ENCODE results near the gene WDR89.
"Not testable (repeated sequence)": the region's sequence is repeated elsewhere in the genome, so short reads cannot be mapped to it uniquely, and the experiment has no call there.

The WDR89 gene

DNA sequence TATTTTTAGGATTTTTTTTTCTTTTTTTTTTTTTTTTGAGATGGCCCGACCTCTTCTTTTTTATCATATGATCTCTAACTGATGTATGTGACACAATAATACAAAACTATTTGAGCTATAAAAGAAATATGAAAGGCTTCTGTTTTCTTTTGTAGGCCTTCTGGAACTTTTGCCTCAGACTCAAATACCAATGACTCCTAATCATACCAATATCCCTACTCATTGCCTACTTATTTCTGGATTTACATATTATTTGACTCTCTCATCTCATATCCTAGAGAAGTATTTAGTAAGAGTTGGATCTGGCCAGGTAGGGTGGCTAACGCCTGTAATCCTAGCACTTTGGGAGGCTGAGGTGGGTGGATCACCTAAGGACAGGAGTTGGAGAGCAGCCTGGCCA lies 12.7 kb upstream of the WDR89 start:
- no peak for DNase-seq (ENCODE audit: low read depth in 3 of 3, low spot score in 1 of 3)

DNA sequence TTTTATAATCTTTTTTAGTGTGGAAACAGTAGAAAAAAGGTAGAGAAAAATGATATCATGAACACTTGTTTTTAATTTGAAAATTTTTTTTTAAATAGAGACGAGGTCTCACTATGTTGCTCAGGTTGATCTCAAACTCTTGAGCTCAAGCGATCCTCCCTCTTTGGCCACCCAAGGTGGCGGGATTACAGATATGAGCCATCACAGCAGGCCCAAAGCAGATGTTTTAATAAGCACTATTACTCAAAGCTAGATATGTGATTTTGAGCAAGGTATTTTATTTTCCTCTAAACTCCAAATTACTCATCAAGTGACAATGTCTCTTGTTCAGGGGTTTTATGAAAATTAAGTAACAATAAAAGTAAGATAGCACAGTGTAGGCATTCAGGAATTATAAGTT lies 10.7 kb upstream of the WDR89 start:
- no peak for DNase-seq (ENCODE audit: low read depth in 3 of 3, low spot score in 1 of 3)

DNA sequence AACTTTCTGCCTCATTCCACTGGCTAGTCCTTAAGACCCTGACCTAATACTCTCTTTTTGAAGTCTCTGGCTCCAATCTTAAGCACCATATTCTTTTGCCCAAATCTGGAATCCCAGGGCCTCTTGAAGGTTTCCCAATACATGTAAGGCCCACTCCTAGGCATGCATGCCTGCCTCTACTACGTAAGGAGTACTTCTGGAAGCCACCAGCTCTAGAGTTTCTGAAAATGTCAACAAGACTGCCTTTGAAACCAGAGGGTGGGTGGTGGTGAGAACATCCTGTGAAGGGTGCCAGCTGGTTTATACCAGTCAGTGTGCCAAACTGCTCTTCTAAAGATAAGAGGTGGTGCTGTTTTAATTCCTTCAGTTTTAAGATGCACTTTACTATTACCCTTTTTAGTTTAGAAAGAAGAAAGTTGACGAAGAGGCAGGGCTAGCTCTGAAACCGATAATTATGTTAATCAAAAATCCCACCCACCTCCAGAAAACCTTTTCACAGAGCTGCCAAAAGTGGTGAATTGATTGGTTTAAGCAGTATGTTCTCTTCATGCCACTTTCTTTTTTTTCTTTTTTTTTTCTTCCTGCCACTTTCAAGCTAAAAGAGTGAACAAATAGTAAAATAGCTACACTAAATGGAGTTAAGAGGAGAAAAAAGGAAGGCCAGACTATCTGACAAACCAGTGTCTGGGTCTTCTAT lies 8.7 kb upstream of the WDR89 start:
- DNase-seq (ENCODE audit: low read depth in 3 of 3, low spot score in 1 of 3): peak in 2 of 3 donors; percentile 8 to 19

DNA sequence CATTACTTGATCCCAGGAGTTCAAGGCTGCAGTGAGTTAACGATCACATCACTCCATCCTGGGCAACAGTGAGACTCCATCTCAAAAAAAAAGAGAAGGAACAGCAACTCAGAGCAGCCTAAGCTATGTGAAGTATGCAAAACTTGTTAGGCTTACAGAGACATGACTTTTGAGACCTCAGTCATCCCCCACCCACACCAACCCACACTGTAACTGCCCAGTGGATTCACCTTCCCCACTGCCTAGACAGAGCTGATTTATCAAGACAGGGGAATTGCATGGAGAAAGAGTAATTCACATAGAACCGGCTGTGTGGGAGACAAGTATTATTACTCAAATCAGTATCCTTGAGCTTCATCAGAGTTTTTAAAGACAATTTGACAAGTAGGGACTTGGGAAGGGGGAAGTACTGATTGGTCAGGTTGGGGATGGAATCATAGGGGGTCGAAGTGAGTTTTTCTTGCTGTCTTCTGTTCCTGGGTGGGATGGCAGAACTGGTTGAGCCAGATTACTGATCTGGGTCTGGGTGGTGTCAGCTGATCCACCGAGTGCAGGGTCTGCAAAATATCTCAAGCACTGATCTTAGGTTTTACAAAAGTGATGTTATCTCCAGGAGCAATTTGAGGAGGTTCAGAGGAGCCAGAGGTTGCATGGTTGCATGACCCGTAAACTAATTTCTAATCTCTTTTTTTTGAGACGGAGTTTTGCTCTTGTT lies 6.2 kb upstream of the WDR89 start:
- no peak for DNase-seq (ENCODE audit: low read depth in 3 of 3, low spot score in 1 of 3)

DNA sequence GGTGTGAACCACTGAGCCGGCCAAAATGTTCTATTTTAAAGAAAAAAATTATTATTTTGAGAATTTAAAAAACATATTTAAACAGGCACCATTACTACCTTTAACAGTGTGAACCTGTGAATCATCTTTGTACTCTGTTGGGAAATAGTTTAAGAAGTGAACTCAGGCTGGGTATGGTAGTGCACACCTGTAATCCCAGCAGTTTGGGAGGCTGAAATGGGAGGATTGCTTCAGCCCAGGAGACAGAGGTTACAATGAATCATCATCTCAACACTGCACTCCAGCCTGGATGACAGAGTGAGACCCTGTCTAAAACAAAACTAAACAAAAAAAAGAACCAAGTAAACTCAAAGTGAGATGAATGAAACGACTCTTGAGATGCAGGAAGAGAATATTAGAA lies 3.1 kb upstream of the WDR89 start:
- DNase-seq (ENCODE audit: low read depth in 3 of 3, low spot score in 1 of 3): no peak

DNA sequence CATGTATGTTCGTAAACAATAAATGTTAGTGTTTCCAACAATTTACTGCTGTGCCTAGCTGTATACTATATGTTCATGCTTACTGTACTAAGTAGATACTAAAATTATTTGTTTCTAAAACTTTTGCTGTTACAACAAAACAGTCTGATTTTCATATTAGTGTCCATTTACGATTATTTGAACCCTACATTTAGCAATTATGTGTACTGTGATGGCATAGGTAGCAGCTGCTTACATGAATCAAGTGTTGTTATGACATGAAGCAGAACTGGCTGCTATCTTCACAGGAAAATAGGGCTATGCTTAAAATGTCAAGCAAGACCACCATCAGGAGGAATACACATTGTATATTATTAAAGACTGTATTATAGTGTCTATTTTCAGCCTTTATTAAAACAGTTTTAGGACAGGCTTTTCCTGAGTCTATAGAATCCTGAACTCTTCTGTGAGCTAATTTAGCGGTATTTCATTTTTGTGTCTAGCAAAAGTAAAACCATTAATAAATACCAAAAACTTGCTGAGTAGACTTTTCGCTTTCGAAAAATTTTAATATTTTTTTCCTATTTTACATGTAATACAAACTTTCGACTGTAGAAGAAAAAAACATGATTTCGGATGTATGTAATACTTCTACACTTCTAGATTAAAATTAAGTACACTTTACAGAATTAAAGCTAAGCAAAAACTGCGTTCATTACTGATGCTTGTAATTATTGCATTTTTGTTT lies 1.1 kb upstream of the WDR89 start:
- no peak for DNase-seq (ENCODE audit: low read depth in 3 of 3, low spot score in 1 of 3)

DNA sequence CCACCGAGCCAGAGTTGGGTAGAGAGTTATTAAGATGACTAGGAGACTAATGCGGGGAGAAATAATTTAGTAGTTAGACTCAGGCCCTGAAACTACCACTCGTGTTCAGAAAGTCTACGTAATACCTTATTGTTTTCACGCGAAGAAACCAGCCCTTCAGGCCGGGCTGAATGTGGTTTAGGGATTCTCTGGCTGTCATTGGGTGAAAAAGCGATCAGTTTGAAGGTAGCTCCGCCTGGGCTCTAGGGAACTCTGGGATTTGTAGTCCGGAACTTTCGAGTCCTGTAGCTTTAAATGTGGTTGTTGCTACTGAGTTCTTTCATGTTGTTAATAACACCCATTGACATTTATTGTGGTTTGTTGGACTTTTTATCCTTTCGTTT lies 549 bp upstream of the WDR89 start:
- peak; percentile 43 to 61 (median 57) for DNase-seq (ENCODE audit: low read depth in 3 of 3, low spot score in 1 of 3)

DNA sequence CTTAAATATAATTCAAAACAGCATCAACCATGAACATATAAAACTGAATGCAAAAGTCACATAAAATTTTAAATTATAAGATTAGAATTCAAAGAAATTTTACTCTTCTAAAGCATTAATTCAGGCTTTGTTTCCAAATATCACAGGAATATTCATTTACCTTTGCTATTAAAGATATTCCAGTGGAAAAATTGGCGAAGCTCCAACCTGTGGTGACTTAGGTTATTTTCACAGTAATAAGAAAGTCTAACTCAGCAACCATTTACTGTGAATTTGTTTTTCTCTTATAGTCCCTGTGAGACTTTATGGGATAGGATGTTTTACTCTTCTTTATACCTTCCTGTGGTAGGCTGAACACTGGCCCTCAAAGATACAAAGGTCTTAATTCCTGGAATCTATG lies 3.2 kb downstream of the WDR89 start:
- DNase-seq (ENCODE audit: low read depth in 3 of 3, low spot score in 1 of 3): no peak

DNA sequence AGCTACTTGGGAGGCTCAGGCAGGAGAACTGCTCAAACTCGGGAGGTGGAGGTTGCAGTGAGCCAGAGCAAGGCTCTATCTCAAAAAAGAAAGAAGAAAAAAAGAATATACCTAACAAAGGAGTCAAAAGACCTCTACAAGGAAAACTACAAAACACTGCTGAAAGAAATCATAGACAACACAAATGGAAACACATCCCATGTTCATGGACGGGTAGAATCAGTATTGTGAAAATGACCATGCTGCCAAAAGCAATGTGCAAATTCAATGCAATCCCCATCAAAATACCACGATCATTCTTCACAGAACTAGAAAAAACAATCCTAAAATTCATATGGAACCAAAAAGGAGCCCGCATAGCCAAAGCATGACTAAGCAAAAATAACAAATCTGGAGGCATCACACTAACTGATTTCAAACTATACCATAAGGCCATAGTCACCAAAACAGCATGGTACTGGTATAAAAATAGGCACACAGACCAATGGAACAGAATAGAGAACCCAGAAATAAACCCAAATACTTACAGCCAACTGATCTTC lies 5.5 kb downstream of the WDR89 start:
- not testable (repeated sequence) for DNase-seq (ENCODE audit: low read depth in 3 of 3, low spot score in 1 of 3)

DNA sequence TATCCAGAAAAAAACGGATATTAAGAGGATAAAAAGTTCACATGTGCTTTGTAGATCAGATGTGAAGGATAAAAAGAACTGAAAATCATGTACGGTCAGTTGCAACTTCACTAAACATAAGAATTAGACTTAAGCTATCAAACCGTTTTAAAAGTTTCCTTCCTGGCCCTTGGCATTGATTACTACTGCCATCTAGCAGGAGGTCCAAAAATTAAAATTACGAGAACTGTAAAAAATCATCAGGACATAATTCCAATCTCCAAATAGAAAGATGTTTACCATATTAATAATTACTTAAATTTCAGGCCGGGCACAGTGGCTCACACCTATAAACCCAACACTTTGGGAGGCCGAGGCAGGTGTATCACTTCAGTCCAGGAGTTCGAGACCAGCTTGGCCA lies 7.9 kb downstream of the WDR89 start:
- no peak for DNase-seq (ENCODE audit: low read depth in 3 of 3, low spot score in 1 of 3)

DNA sequence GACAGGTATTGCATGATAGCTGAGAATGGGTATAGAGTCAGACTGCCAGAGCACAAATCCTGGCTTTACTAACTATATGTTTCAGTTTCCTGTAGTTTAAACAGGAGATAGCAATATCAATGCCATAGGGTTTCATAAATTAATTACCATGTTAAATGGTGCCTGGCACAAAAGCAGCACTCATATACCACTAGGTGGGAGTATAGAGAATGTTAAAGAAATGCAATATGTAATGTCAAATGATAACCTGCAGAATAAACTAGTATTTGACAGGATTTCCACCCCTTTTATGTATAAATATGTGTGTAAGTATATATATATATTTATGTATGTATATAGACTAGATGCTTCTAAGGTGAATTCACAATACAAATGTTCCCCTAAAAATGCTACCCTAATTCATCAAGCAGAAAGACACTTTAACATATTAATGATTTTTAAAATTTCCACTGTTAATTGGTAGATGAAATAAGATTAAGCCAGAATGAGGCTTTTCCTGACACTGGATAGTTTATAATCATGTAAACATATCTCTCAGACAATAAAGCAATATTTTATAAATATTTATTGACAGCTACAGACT lies 8.6 kb downstream of the WDR89 start:
- DNase-seq (ENCODE audit: low read depth in 3 of 3, low spot score in 1 of 3): no peak

DNA sequence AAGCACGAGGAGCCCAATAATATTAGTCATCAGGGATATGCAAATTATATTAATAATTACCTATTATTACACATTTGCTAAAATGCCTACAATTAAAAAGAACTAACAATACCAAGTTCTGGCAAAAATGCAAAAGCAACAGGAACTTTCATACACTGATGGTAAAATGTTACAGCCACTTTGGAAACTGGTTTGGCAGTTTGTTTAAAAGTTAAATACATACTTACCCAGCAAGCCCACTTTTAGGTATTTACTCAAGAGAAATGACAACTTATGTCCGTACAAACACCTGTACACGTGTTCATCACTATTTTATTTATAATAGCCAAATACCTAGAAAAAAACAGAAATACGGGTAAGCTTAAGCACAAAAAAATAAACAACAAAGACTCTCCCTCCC lies 17.0 kb downstream of the WDR89 start:
- no peak for DNase-seq (ENCODE audit: low read depth in 3 of 3, low spot score in 1 of 3)

DNA sequence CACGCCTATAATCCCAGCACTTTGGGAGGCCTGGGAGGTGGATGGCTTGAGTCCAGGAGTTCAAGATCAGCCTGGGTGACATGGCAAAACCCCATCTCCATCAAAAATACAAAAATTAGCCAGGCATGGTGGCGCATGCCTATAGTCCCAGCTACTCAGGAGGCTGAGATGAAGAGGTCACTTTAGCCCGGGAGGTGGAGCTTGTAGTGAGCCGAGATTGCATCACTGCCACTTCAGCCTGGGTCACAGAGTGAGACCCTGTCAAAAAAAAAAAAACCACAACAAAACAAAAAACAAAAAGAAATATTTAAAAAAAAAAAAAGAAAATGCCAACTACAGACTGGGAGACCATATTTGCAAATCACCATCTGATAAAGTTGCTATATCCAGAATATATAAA lies 17.5 kb downstream of the WDR89 start:
- DNase-seq (ENCODE audit: low read depth in 3 of 3, low spot score in 1 of 3): no peak

DNA sequence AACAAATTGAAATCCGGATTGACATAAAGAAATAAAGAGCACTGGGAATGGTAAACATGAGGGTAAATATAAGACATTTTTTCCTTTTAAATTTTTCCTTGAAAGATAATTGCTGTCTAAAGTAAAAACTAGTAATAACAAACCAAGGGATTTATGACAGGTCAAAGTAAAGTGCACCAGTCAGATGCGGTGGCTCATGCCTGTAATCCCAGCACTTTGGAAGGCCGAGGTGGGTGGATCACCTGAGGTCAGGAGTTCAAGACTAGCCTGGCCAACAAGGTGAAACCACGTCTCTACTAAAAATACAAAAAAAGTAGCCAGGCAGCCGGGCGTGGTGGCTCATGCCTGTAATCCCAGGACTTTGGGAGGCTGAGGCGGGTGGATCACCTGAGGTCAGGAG lies 19.7 kb downstream of the WDR89 start:
- DNase-seq (ENCODE audit: low read depth in 3 of 3, low spot score in 1 of 3): not testable (repeated sequence)

DNA sequence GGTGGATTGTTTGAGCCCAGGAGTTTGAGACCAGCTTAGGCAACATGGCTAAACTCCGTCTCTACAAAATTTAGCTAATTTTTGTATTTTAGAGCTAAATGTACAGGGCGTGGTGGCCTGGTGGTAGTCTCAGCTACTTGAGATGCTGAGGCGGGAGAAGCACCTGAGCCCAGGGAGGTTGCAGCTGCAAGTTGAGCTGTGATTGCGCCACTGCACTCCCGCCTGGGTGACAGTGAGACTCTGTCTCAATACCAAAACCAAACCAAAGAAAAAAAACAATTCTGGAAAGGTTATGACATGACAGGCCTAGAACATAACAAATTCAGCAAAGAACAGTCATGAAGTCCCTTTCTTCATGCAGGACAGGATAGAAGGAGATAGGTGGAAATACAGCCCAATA lies 25.7 kb downstream of the WDR89 start:
- no peak for DNase-seq (ENCODE audit: low read depth in 3 of 3, low spot score in 1 of 3)

DNA sequence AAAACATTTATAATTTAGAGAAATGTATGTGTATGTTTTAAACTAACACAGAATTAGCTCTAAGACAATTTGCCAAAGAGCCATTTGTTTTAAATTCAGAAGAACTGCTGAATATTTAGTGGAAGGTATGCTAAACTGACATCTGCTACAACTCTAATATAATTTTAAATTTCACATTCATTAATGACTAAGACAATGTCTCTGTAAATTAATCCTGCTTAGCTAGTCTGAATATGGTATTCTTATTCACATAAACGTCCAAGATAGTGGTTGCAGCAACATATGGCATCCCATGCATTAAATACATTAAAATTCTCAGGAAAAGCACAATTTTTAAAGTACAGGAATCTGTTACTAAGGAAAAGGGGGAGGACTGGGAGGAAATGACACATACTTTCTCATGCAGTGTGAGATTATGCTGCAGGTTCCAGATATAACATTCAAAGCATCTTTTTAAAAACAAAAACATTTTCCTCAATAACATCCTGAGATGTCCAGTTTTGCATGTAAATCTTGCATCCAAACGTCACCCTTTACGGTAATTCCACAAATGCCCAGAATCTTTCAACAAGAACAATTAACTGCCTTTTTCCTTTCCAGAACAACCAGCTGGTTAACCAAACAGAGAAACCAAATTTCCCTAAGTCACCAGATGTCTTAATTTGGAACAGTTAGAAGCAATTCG lies 26.9 kb downstream of the WDR89 start:
- DNase-seq (ENCODE audit: low read depth in 3 of 3, low spot score in 1 of 3): no peak

DNA sequence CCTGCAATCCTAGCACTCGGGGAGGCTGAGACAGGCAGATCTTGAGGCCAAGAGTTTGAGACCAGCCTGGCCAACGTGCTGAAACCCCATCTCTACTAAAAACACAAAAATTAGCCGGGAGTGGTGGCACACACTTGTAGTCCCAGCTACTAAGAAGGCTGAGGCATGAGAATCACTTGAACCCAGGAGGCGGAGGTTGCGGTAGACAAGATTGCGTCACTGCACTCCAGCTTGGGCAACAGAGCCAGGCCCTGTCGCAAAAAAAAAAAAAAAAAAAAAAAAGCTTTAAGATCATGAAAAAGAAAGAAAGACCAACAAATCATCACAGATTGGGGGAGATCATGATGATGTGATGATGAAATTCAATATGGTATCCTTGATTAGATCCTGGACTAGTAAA lies 30.6 kb downstream of the WDR89 start:
- no peak for DNase-seq (ENCODE audit: low read depth in 3 of 3, low spot score in 1 of 3)

DNA sequence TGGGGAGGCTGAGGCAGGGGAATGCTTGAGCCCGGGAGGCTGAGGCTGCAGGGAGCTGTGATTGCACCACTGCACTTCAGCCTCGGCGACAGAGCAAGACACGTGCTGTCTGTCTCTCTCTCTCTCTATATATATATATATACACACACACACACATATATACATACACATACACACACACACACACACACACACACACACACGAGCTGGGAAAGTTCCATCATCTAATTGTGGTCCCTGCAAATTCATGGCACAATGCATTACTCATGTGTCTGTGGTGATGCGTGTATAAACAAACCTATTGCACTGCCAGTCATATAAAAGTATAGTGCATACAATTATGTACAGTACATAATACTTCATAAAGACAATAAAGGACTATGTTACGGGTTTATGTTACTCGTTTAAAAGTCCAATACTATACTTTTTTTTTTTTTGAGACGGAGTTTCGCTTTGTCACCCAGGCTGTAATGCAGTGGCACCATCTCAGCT lies 36.6 kb downstream of the WDR89 start:
- DNase-seq (ENCODE audit: low read depth in 3 of 3, low spot score in 1 of 3): no peak

DNA sequence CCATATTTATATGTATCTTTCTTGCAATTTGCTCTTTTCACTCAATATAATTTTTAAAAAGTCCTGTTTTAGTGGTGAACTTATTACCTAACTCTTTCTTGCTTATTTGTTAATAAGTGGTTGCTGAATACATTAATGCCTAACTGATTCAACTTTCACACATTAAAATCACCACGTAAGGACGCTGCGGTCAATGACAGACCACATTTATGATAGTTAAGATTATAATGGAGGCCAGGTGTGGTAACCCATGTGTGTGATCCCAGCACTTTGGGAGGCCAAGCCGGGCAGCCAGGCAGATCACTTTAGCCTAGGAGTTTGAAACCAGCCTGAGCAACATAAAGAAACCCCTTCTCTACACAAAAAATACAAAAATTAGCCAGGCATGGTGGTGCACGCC lies 37.0 kb downstream of the WDR89 start:
- DNase-seq (ENCODE audit: low read depth in 3 of 3, low spot score in 1 of 3): no peak

DNA sequence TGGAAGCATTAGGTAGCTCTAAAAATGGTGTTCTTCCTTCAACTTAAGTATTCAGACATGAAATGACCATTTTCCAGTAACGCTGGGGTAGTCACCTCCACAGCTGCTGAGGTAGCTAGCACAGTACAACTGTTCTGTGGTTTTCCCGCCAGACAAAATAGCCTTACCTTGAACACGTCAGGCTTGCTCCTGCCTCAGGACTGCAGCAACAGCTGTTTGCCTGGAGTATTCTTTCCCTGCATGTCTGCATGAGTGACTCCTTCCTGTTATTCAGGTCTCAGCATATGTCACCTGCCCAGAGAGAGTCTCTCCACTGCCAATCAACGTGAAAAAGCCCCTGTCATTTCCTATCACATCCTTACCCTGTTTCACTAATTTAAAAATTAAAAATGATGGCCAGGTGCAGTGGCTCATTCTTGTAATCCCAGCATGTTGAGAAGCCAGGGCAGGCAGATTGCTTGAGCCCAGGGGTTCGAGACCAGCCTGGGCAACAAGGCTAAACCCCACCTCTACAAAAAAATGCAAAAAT lies 37.9 kb downstream of the WDR89 start:
- no peak for DNase-seq (ENCODE audit: low read depth in 3 of 3, low spot score in 1 of 3)

DNA sequence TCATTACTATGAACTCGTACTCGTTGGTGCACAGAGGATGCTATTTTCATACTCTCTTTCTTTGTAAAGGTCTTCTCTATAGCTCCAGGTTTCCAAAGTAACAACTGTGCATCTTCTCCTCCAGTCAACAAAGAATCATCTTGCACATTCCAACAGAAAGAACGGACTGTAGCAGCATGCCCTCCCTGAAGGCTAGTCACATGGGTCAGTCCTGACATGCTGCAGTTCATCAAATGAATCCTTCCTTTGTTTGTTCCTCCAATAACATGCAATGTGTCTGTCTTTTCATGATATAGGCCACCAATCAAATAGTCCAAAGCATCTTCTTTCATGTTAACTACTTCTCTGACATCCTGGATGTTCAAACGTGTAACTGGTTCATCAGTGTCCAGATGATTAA lies 42.9 kb downstream of the WDR89 start:
- no peak for DNase-seq (ENCODE audit: low read depth in 3 of 3, low spot score in 1 of 3)
